ENCODE results near the gene SATB1. TPM values are rescaled to one million over a fixed set of nuclear protein-coding genes. Genes with fewer than 3 reads are reported as not detected.

The SATB1 gene
- total and polyA plus RNA-seq, 2 of the 4 experiments (the other 2 are of a cell fraction) = 7.5 to 10.7 TPM

GRCh38 chr3:18376682-18377081 lies 48.5 kb downstream of the SATB1 start:
- no peak overlapping the region for H3K18ac ChIP-seq (ENCODE audit: low read depth, low read length)
- no peak overlapping the region for H4K5ac ChIP-seq (ENCODE audit: low read depth, low read length)
- intact Hi-C loops (cut with micrococcal nuclease) (no loop called here), in situ Hi-C loops (cut with MboI; ENCODE audit: low sequenced_read_pairs) (no loop called here), dilution Hi-C loops (cut with HindIII; ENCODE audit: low sequenced_read_pairs, unreplicated experiment) (no loop called here)
- H2BK5ac ChIP-seq (ENCODE audit: low read depth, low read length, poor library complexity, severe bottlenecking) = no peak overlapping the region
- H4K8ac ChIP-seq (ENCODE audit: low read depth in 2 of 2, low read length in 2 of 2) = no peak overlapping the region
- H4K91ac ChIP-seq (ENCODE audit: insufficient read depth, low read depth, low read length) = no peak overlapping the region
- no TSS peak for BruUV-seq (replicated peaks)
- no peak overlapping the region for H3K4me3 ChIP-seq (ENCODE audit: insufficient read depth, low read depth, low read length)
- H3K27ac ChIP-seq (ENCODE audit: insufficient read depth, low read length) = no peak overlapping the region
- H3K4me2 ChIP-seq (ENCODE audit: low read depth, low read length) = no peak overlapping the region
- H3K79me1 ChIP-seq (ENCODE audit: low read depth in 1 of 2, low read length in 2 of 2) = no peaks in the 10 kb centered on the region
- no peak overlapping the region for H3K14ac ChIP-seq (replicated peaks; ENCODE audit: low read depth, low read length)
- no peaks in the 10 kb centered on the region for H3K9me1 ChIP-seq (ENCODE audit: insufficient read depth, low read length)
- ChIA-PET POLR2A (ENCODE audit: unreplicated experiment) (no interaction called here), CTCF (no interaction called here)
- H2BK20ac ChIP-seq (ENCODE audit: low read depth, low read length) = no peak overlapping the region
- H3K4me1 ChIP-seq (ENCODE audit: control insufficient read depth, insufficient read depth, low read length) = no peaks in the 10 kb centered on the region
- H3K36me3 ChIP-seq (ENCODE audit: control insufficient read depth, insufficient read depth, low read length) = no peaks in the 10 kb centered on the region
- no peak overlapping the region for H3K9ac ChIP-seq (ENCODE audit: low read depth, low read length)
- H4K20me1 ChIP-seq (ENCODE audit: insufficient read depth, low read length) = no peaks in the 10 kb centered on the region
- DNase-seq (no peak), ATAC-seq (ENCODE audit: low read depth) (no peak)
- H2AFZ ChIP-seq (replicated peaks; ENCODE audit: low read length, poor library complexity) = no peak overlapping the region
- H2BK120ac ChIP-seq (ENCODE audit: low read depth, low read length) = no peak overlapping the region
- no peak overlapping the region for H2AK9ac ChIP-seq (replicated peaks; ENCODE audit: low read depth, low read length, poor library complexity)
- no peak overlapping the region for H3K23ac ChIP-seq (ENCODE audit: low read depth, low read length)
- H3K27me3 ChIP-seq (ENCODE audit: control insufficient read depth, insufficient read depth, low read length) = no peaks in the 10 kb centered on the region
- TF ChIP-seq FOS (IDR thresholded peaks at IDR 0.05; ENCODE audit: low read depth, low read length) = no peak
- no peak for TF ChIP-seq CHD1 (IDR thresholded peaks at IDR 0.05; ENCODE audit: low read depth, low read length)
- TF ChIP-seq MAFK (IDR thresholded peaks at IDR 0.05; ENCODE audit: low read depth, low read length) = no peak
- TF ChIP-seq, protein P1, sequence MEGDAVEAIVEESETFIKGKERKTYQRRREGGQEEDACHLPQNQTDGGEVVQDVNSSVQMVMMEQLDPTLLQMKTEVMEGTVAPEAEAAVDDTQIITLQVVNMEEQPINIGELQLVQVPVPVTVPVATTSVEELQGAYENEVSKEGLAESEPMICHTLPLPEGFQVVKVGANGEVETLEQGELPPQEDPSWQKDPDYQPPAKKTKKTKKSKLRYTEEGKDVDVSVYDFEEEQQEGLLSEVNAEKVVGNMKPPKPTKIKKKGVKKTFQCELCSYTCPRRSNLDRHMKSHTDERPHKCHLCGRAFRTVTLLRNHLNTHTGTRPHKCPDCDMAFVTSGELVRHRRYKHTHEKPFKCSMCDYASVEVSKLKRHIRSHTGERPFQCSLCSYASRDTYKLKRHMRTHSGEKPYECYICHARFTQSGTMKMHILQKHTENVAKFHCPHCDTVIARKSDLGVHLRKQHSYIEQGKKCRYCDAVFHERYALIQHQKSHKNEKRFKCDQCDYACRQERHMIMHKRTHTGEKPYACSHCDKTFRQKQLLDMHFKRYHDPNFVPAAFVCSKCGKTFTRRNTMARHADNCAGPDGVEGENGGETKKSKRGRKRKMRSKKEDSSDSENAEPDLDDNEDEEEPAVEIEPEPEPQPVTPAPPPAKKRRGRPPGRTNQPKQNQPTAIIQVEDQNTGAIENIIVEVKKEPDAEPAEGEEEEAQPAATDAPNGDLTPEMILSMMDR (conservative IDR thresholded peaks at IDR 0.05; ENCODE audit: low read depth, low read length) = no peak
- H3K9me3 ChIP-seq (ENCODE audit: control insufficient read depth, insufficient read depth, low read length) = no peaks in the 10 kb centered on the region
- WGBS, 2 experiments (ENCODE audit: extremely low coverage in 2 of 2, insufficient read length in 1 of 2) = no CpG with 5 or more reads among the region's 3 CpGs
- H3K56ac ChIP-seq (ENCODE audit: extremely low read depth, insufficient read depth, low read length) = no peak overlapping the region
- H2AK5ac ChIP-seq (ENCODE audit: low read depth, low read length) = no peak overlapping the region
- H3K4ac ChIP-seq (ENCODE audit: low read depth, low read length) = no peak overlapping the region
- H2BK15ac ChIP-seq (ENCODE audit: low read depth, low read length) = no peak overlapping the region

All from IMR-90 (cell line).